Chondrocyte (in vitro differentiated cells): Measurements from ENCODE around the gene LYAR. TPM values are rescaled to one million over a fixed set of nuclear protein-coding genes. Genes with fewer than 3 reads are reported as not detected.

Source experiments
- DNase-seq: peaks from one replicate; pipeline ENCODE4 v3.0.0; 2021; ENCODE audit warnings: mixed read lengths, low spot score
- H3K27ac Mint-ChIP-seq: one replicate; pipeline ENCODE4 v1.8.0; 2021; ENCODE audit warnings: mild to moderate bottlenecking, moderate library complexity, mixed read lengths; ENCODE audit not compliant: unreplicated experiment
- H3K27me3 Mint-ChIP-seq: 2 replicates; pipeline ENCODE4 v1.8.0; 2021; ENCODE audit warnings: low read depth, mixed read lengths
- H3K36me3 Mint-ChIP-seq: 2 replicates; pipeline ENCODE4 v1.8.0; 2021; ENCODE audit warnings: low read depth, mixed read lengths
- H3K4me1 Mint-ChIP-seq: 2 replicates; pipeline ENCODE4 v1.8.0; 2021; ENCODE audit warnings: low read depth, mild to moderate bottlenecking, mixed read lengths
- H3K4me3 Mint-ChIP-seq: one replicate; pipeline ENCODE4 v1.8.0; 2021; ENCODE audit warnings: mild to moderate bottlenecking, moderate library complexity, mixed read lengths; ENCODE audit not compliant: unreplicated experiment
- H3K9me3 Mint-ChIP-seq: 2 replicates; pipeline ENCODE4 v1.8.0; 2021; ENCODE audit warnings: low read depth, mixed read lengths
- CTCF ChIP-seq: fragments of 200-600 bp; sonication (generic); IDR thresholded peaks from 2 replicates; pipeline ENCODE4 v1.5.0; 2021; ENCODE audit warnings: antibody characterized with exemption, mild to moderate bottlenecking, moderate library complexity
- total RNA-seq: library from RNA; stranded (reverse); gene quantifications from 3 replicates; pipeline ENCODE4 v1.2.1, GENCODE V29; 2021

The LYAR gene
- total RNA-seq, 1 donor from 2014 or later = 6.6 TPM

- H3K4me3 Mint-ChIP-seq = peak overlapping the region; percentile 97
Observed at GRCh38 chr4:4289055-4289454, 899 bp downstream of the LYAR start.

GRCh38 chr4:4288098-4288497 is 1.9 kb downstream of the LYAR start:
- Mint-ChIP-seq H3K36me3 (no peaks in the 10 kb centered on the region), H3K4me3 (no peak overlapping the region), H3K27me3 (no peaks in the 10 kb centered on the region), H3K4me1 (peaks cover 32% of the 10 kb centered on the region), H3K27ac (no peak overlapping the region), H3K9me3 (no peaks in the 10 kb centered on the region)
- no peak for TF ChIP-seq CTCF
- DNase-seq = no peak

More at GRCh38 chr4:4289055-4289454, 899 bp downstream of the LYAR start:
- DNase-seq = no peak
- TF ChIP-seq CTCF = no peak
- Mint-ChIP-seq H3K27ac (peak overlapping the region; percentile 87), H3K4me1 (peaks cover 32% of the 10 kb centered on the region), H3K9me3 (no peaks in the 10 kb centered on the region), H3K36me3 (no peaks in the 10 kb centered on the region), H3K27me3 (no peaks in the 10 kb centered on the region)

GRCh38 chr4:4284827-4285618 is 4.9 kb downstream of the LYAR start:
- Mint-ChIP-seq H3K27ac (no peak overlapping the region), H3K36me3 (peaks cover 11% of the 10 kb centered on the region)
- TF ChIP-seq CTCF = no peak

GRCh38 chr4:4281787-4282186 is 8.2 kb downstream of the LYAR start:
- H3K9me3 Mint-ChIP-seq = no peaks in the 10 kb centered on the region
- no peak overlapping the region for H3K4me3 Mint-ChIP-seq
- no peak for TF ChIP-seq CTCF
- peaks cover 5% of the 10 kb centered on the region for H3K4me1 Mint-ChIP-seq
- peaks cover 17% of the 10 kb centered on the region for H3K36me3 Mint-ChIP-seq
- no peaks in the 10 kb centered on the region for H3K27me3 Mint-ChIP-seq
- no peak overlapping the region for H3K27ac Mint-ChIP-seq
- no peak for DNase-seq

More at GRCh38 chr4:4284827-4285618, 4.9 kb downstream of the LYAR start:
- no peaks in the 10 kb centered on the region for H3K9me3 Mint-ChIP-seq
- no peak for DNase-seq
- H3K27me3 Mint-ChIP-seq = no peaks in the 10 kb centered on the region
- H3K4me1 Mint-ChIP-seq = peaks cover 19% of the 10 kb centered on the region
- no peak overlapping the region for H3K4me3 Mint-ChIP-seq

GRCh38 chr4:4277531-4277930 is 12.4 kb downstream of the LYAR start:
- DNase-seq = no peak
- no peaks in the 10 kb centered on the region for H3K9me3 Mint-ChIP-seq
- TF ChIP-seq CTCF = no peak
- H3K27ac Mint-ChIP-seq = no peak overlapping the region
- no peak overlapping the region for H3K4me3 Mint-ChIP-seq
- H3K36me3 Mint-ChIP-seq = peaks cover 25% of the 10 kb centered on the region
- no peaks in the 10 kb centered on the region for H3K27me3 Mint-ChIP-seq
- H3K4me1 Mint-ChIP-seq = no peaks in the 10 kb centered on the region
